Measurements from ENCODE around the gene PFKFB1. TPM values are rescaled to one million over a fixed set of nuclear protein-coding genes. Genes with fewer than 3 reads are reported as not detected.

PFKFB1 gene
- total RNA-seq, result under 1 TPM; 0.55 to 0.67 TPM

DNA sequence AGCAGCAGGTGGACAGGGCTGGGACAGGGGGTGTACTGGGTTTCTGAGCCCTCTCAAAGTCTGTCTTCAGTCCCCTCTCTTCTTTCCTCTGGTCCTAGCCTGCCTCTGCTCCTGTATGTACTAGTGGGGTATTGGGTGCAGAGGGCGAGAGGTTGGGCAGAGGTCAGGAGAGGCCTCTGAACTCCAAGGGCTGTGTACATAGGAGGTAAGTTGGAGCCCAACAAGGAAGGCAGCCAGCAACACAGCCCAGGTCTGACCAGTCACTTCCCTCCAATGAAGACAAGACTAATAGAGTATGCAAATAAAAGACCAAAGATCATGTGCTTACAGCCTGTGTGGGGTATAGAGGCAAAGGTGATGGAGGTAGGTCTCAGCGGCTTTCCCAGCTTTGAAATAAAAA is at the start of gene PFKFB1:
Gene PFKFB1 (minus strand): TSS at position 90 of the 400 bp plus-strand sequence. CDS start 181 bp downstream, outside the sequence.
- ChIA-PET POLR2A (no interaction called here), CTCF (no interaction called here)
- no peak for ATAC-seq
- no peaks in the 10 kb centered on the region for H3K4me1 Mint-ChIP-seq
- H3K9me3 Mint-ChIP-seq (ENCODE audit: low read depth), result no peaks in the 10 kb centered on the region
- intact Hi-C loops (cut with DNase I, micrococcal nuclease), result no loop called here
- H3K36me3 Mint-ChIP-seq (ENCODE audit: low read depth), result no peaks in the 10 kb centered on the region
- no peaks in the 10 kb centered on the region for H3K27me3 Mint-ChIP-seq
- DNase-seq, result no peak
- no peak within 1 kb of the TSS for H3K4me3 Mint-ChIP-seq
- H3K27ac Mint-ChIP-seq, result no peak within 1 kb of the TSS

DNA sequence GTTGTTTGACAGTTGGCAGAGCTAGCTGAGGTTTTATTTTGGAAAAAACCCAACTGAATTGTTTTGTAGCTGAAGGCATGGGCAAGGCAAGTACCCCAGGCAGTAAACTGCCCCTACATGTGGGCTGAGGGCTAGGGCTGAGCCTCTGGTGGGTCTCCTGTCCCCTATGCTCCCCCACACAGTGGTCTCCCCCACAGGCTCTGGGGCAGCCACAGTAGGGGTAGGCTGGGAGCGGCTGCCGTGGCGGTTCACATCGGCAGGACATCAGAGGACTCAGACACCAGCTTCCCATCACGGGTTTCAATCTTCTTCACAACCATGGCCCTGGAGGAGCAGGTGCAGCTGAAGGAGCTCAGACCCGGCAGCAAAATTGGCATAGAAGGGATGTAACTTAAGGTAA is 47.5 kb upstream of the PFKFB1 start:
- no peak for ATAC-seq

DNA sequence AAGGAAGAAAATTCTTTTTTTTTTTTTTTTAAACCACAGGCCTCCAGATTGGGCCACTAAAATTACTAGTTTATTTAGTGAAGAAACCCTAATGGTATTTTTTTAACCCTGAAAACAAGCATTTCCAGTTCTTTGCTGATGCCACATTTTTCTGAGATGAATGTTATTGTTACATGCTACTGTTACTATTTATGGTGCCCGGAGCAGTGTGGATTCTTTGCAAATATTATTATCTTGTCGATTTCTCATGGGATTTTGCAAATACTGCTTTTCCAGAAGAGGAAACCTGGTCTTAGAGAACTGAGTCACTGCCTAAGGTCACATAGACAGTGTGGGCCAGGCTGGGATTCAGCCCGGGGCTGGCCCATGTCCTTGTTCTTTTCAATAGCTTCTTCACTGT is 45.5 kb upstream of the PFKFB1 start:
- H3K27me3 Mint-ChIP-seq, result no peaks in the 10 kb centered on the region
- DNase-seq, result no peak
- no peak overlapping the region for H3K4me3 Mint-ChIP-seq
- H3K9me3 Mint-ChIP-seq (ENCODE audit: low read depth), result no peaks in the 10 kb centered on the region
- no peak overlapping the region for H3K27ac Mint-ChIP-seq
- intact Hi-C loops (cut with DNase I, micrococcal nuclease), result no loop called here
- ChIA-PET POLR2A (no interaction called here), CTCF (interaction anchor here (0.6 kb wide), 1 partner anchor 1722 kb away, joined by 3 read pairs; no protein-coding TSS in a partner anchor)
- H3K36me3 Mint-ChIP-seq (ENCODE audit: low read depth), result no peaks in the 10 kb centered on the region
- ATAC-seq, result no peak
- no peaks in the 10 kb centered on the region for H3K4me1 Mint-ChIP-seq

More for the DNA sequence above, 47.5 kb upstream of the PFKFB1 start:
- no peak for DNase-seq
- Mint-ChIP-seq H3K9me3 (ENCODE audit: low read depth) (no peaks in the 10 kb centered on the region), H3K36me3 (ENCODE audit: low read depth) (no peaks in the 10 kb centered on the region), H3K27me3 (no peaks in the 10 kb centered on the region), H3K4me3 (no peak overlapping the region), H3K4me1 (no peaks in the 10 kb centered on the region), H3K27ac (no peak overlapping the region)
- ChIA-PET POLR2A (no interaction called here), CTCF (no interaction called here)
- intact Hi-C loops (cut with DNase I, micrococcal nuclease), result no loop called here

DNA sequence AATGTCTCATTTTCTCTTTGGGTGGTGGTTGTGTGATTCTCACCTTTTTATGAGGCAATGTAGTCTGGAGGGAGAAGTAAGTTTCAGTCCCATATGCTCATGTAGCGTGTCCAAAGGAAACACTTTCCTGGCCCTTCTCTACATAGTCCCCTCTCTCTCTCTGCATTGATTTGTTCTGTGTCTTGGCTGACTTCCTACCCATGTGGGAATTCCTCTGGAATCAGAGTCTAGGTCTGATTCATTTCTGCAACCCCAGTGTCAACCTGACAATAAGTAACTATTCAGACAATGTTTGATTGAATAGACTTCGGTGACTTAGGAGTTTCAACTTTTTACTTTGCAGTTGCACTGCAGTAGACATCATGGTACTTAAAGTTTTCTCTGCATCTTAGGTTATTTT is 39.4 kb upstream of the PFKFB1 start:
- ChIA-PET CTCF (no interaction called here), POLR2A (no interaction called here)
- Mint-ChIP-seq H3K9me3 (ENCODE audit: low read depth) (no peaks in the 10 kb centered on the region), H3K27me3 (no peaks in the 10 kb centered on the region), H3K4me3 (no peak overlapping the region), H3K4me1 (no peaks in the 10 kb centered on the region), H3K27ac (no peak overlapping the region), H3K36me3 (ENCODE audit: low read depth) (no peaks in the 10 kb centered on the region)
- DNase-seq (no peak), ATAC-seq (no peak)
- intact Hi-C loops (cut with DNase I, micrococcal nuclease), result no loop called here

DNA sequence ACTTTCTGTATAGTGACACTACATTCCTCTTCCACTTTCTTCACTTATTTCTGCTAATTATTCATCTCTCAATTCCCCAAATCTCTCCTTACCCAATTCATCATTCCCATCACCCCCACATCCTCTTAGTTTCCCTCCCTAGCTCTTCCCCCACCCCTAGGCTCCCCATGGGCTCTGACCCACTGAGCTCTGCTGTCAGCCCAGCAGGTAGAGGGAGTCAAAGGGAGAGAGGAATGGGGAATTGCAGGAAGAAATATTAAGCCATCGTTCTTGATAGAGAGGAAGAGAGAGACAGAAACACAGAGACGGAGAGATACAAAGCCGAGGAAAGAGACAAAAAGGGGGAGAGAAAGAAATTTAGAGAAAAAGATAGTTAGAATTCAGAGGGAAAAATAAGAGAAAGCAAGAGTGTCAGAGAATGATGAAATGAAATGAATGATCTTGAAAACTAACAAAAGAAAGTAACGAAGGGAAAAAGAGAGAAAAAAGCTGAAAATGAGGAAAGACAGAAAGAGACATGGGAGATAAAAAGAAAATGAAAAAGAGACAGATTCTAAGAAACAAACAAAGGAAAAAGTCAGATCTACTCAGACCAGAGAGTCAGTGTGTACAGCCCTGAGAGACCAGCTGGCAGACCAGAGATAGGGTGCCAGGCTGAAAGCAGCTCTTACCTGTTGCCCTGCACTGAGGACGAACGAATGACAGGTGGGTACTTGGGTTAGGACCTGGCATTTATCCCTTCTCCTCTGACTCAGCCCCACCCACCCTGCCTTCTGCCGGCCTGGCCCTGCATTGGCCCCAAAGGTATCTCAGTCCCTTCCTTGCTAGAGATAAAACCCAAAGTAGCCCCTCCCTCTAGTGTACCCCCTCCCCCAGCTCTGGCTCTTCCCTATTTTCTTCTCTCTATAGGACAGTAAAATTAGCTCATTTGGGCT is 36.5 kb upstream of the PFKFB1 start, which contains the start of gene ALAS2:
Gene ALAS2 (minus strand): TSS at position 707 of the 935 bp plus-strand sequence. CDS start 4,977 bp downstream, outside the sequence.
- CTCF ChIA-PET, result no interaction called here
- H3K4me3 Mint-ChIP-seq, result no peak within 1 kb of the TSS
- H3K27ac Mint-ChIP-seq, result no peak within 1 kb of the TSS
- intact Hi-C loops (cut with DNase I, micrococcal nuclease), result no loop called here
- no peaks in the 10 kb centered on the region for H3K9me3 Mint-ChIP-seq (ENCODE audit: low read depth)
- no peaks in the 10 kb centered on the region for H3K27me3 Mint-ChIP-seq
- no peak for DNase-seq
- peaks cover 8% of the 10 kb centered on the region for H3K4me1 Mint-ChIP-seq
- POLR2A ChIA-PET, result no interaction called here
- no peak for ATAC-seq
- H3K36me3 Mint-ChIP-seq (ENCODE audit: low read depth), result no peaks in the 10 kb centered on the region

DNA sequence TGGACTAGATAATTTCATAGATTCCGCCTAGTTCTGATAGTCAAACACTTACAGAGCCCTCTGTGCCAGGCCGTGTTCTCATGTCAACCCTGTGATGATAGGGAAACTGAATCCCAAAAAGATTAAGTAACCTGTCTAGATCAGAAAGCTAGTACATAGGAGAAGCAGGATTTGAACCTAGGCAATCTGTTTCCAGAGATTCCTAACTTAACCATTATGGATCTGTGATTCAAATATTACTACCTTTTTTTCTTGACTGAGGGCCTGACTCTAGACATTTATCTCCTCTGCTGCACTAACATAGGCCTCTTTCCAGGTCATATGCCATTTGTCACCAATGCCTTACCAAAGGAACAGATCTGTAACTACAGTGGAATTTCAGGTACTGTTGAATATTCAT is 35.3 kb upstream of the PFKFB1 start:
- no peak overlapping the region for H3K4me3 Mint-ChIP-seq
- H3K36me3 Mint-ChIP-seq (ENCODE audit: low read depth), result no peaks in the 10 kb centered on the region
- no peak for ATAC-seq
- H3K4me1 Mint-ChIP-seq, result peaks cover 8% of the 10 kb centered on the region
- H3K27ac Mint-ChIP-seq, result no peak overlapping the region
- no peaks in the 10 kb centered on the region for H3K27me3 Mint-ChIP-seq
- intact Hi-C loops (cut with DNase I, micrococcal nuclease), result no loop called here
- ChIA-PET CTCF (no interaction called here), POLR2A (no interaction called here)
- no peaks in the 10 kb centered on the region for H3K9me3 Mint-ChIP-seq (ENCODE audit: low read depth)
- no peak for DNase-seq

DNA sequence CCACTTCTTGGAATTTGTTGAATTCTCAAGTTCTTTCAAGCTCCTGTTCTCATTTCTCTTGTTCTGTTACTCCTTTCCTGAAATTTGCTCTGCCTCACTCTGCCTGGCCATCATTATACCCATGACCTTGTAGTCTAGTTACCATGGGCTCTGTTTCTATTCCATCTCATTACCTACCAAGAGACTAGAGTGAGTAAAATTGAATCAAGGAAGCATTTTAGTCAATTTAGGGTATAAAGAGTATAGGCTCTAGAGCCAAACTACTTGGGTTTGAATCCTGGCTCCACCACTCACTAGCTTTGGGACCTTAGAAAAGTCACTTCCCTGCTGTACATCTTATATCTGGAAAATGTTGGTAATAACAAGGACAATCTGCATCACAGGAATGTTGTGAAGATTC is 34.6 kb upstream of the PFKFB1 start:
- Mint-ChIP-seq H3K36me3 (ENCODE audit: low read depth) (no peaks in the 10 kb centered on the region), H3K4me1 (peaks cover 8% of the 10 kb centered on the region), H3K27ac (no peak overlapping the region), H3K4me3 (no peak overlapping the region), H3K9me3 (ENCODE audit: low read depth) (no peaks in the 10 kb centered on the region), H3K27me3 (no peaks in the 10 kb centered on the region)
- DNase-seq (no peak), ATAC-seq (no peak)
- CTCF ChIA-PET, result no interaction called here
- intact Hi-C loops (cut with DNase I, micrococcal nuclease), result no loop called here
- POLR2A ChIA-PET, result no interaction called here

DNA sequence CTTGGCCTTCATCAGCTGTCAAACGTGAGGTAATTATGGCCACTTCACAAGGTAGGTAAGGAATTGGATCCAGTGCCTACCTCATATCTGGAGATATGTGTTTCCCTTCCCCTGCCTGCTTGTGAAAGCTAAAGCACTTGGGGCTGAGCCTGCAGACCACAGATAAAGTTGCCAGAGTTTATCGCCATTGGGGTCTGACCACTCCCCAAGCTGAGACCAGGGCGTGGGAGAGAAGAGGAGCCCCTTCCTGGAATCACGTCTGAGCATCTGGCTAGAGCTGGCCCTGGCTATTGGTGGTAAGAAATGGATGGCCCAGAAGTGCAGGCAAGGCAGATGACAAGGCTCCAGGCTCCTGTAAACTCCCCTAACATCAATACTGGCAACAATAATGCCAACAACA is 34.1 kb upstream of the PFKFB1 start:
- Mint-ChIP-seq H3K27me3 (no peaks in the 10 kb centered on the region), H3K9me3 (ENCODE audit: low read depth) (no peaks in the 10 kb centered on the region), H3K4me1 (peaks cover 8% of the 10 kb centered on the region), H3K27ac (no peak overlapping the region), H3K36me3 (ENCODE audit: low read depth) (no peaks in the 10 kb centered on the region), H3K4me3 (no peak overlapping the region)
- DNase-seq (no peak), ATAC-seq (no peak)
- intact Hi-C loops (cut with DNase I, micrococcal nuclease), result no loop called here
- ChIA-PET CTCF (interaction anchor here (0.8 kb wide), 1 partner anchor 64 kb away, joined by 4 read pairs; no protein-coding TSS in a partner anchor), POLR2A (interaction anchor here (0.7 kb wide), 1 partner anchor 51 kb away, joined by 3 read pairs; no protein-coding TSS in a partner anchor)

DNA sequence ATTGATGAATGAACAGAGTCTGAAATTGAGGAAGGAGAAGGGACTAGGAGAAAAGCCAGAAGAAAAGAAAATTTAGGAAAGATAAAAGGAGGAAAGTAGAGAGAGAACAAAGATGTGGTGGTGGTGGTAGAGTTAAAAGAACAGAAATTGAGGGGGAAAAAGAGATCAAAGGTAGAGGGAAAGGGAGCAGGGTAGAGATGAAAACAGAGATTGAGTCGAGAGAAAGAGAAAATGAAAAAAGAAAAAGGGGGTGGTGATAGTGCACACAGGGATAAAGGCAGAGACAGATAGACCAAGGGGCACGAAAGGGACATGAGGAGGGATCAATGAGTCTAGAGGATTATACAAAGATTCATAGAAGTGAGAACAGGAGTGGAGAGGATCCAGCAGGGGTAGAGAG is 32.9 kb upstream of the PFKFB1 start:
- ATAC-seq (no peak), DNase-seq (no peak)
- no peaks in the 10 kb centered on the region for H3K9me3 Mint-ChIP-seq (ENCODE audit: low read depth)
- no peaks in the 10 kb centered on the region for H3K36me3 Mint-ChIP-seq (ENCODE audit: low read depth)
- peaks cover 8% of the 10 kb centered on the region for H3K4me1 Mint-ChIP-seq
- H3K27me3 Mint-ChIP-seq, result no peaks in the 10 kb centered on the region
- intact Hi-C loops (cut with DNase I, micrococcal nuclease), result no loop called here
- H3K4me3 Mint-ChIP-seq, result no peak overlapping the region
- CTCF ChIA-PET, result no interaction called here
- POLR2A ChIA-PET, result no interaction called here
- H3K27ac Mint-ChIP-seq, result no peak overlapping the region

DNA sequence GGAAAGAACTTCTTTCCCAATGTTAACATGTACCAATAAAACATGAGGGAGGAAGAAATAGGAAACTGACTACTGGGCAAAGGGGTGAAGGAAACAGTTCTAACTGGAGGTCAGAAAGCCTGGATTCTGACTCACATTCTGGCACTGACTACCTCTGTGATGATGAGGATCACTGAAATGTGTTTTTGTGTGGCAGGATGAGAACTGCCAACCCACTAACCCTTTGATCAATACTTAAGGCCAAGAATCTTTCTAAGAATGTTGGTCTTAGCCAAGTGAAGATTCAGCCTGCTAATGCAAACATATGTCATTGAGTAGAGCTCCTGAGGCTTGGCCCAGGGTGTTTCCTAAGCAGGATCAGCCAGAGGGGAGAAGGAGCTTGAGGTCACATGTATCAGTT is 32.2 kb upstream of the PFKFB1 start:
- ChIA-PET POLR2A (no interaction called here), CTCF (no interaction called here)
- intact Hi-C loops (cut with DNase I, micrococcal nuclease), result no loop called here
- H3K36me3 Mint-ChIP-seq (ENCODE audit: low read depth), result peaks cover 2% of the 10 kb centered on the region
- ATAC-seq (no peak), DNase-seq (no peak)
- no peak overlapping the region for H3K4me3 Mint-ChIP-seq
- no peaks in the 10 kb centered on the region for H3K27me3 Mint-ChIP-seq
- H3K27ac Mint-ChIP-seq, result no peak overlapping the region
- H3K9me3 Mint-ChIP-seq (ENCODE audit: low read depth), result no peaks in the 10 kb centered on the region
- peaks cover 8% of the 10 kb centered on the region for H3K4me1 Mint-ChIP-seq

DNA sequence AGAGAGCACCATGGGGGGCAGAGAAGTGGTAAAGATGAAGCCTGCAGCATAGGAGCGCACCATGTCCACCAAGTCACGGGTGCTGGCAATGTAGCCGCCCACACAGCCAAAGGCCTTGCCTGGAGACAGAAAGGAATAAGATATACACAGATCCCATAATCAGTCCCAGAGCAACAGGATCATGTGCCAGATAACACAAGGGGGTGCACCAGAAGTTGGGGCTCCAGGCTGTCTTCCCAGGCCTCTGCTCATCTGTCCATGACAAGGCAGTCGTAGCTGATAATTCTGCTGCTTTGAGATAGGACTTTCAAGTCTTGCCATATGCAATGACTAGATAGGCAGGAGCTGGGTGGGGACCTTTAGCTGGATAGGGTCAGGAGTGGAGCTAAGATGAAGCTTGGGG is 20.9 kb upstream of the PFKFB1 start:
- DNase-seq (no peak), ATAC-seq (no peak)
- ChIA-PET CTCF (interaction anchor here (0.6 kb wide), 1 partner anchor 632 kb away, joined by 3 read pairs; no protein-coding TSS in a partner anchor), POLR2A (no interaction called here)
- H3K4me3 Mint-ChIP-seq, result no peak overlapping the region
- H3K9me3 Mint-ChIP-seq (ENCODE audit: low read depth), result no peaks in the 10 kb centered on the region
- no peaks in the 10 kb centered on the region for H3K27me3 Mint-ChIP-seq
- H3K4me1 Mint-ChIP-seq, result no peaks in the 10 kb centered on the region
- intact Hi-C loops (cut with DNase I, micrococcal nuclease), result no loop called here
- no peak overlapping the region for H3K27ac Mint-ChIP-seq
- H3K36me3 Mint-ChIP-seq (ENCODE audit: low read depth), result no peaks in the 10 kb centered on the region

DNA sequence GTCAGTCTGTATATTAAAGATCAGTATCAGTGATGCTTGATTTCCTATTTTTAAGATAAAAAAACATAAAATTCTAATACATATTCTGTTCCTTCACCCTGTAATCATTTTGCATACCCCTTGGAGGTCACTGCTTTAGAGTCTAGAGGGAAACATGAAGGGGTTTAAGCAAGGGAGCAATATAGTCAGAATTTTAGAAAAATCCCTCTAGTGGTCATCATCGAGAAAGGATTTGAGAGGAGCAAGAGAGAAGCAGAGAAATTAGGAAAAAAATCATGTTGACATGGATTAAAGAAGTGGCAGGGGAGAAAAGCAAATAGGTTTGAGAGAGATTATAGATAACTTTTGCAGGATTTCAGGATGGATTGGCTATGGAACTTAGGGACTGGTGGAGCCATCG is 17.3 kb upstream of the PFKFB1 start:
- H3K27me3 Mint-ChIP-seq, result no peaks in the 10 kb centered on the region
- H3K27ac Mint-ChIP-seq, result no peak overlapping the region
- ATAC-seq, result no peak
- peaks cover 8% of the 10 kb centered on the region for H3K36me3 Mint-ChIP-seq (ENCODE audit: low read depth)
- CTCF ChIA-PET, result no interaction called here
- no peak for DNase-seq
- no peaks in the 10 kb centered on the region for H3K9me3 Mint-ChIP-seq (ENCODE audit: low read depth)
- POLR2A ChIA-PET, result interaction anchor here (0.6 kb wide), 1 partner anchor 11 kb away, joined by 3 read pairs; the partner anchor contains the start of gene APEX2
- peaks cover 13% of the 10 kb centered on the region for H3K4me1 Mint-ChIP-seq
- intact Hi-C loops (cut with DNase I, micrococcal nuclease), result no loop called here
- H3K4me3 Mint-ChIP-seq, result no peak overlapping the region

Measured in activated CD4-positive, alpha-beta T cell treated with anti-CD3 and anti-CD28 coated beads for 36 hours (primary cell).